Small intestine (tissue), 7 donors: ENCODE data around the gene GTF2E1. TPM values are rescaled to one million over a fixed set of nuclear protein-coding genes. Genes with fewer than 3 reads are reported as not detected.

Experiments
- DNase-seq, 2 donors: peaks; one replicate each; pipeline versions ENCODE4 v3.0.0 to v3.0.0-alpha.2; 2013
- FAIRE-seq: peaks from 2 replicates; lab custom pipeline; 2012; peaks lifted over from hg19 to GRCh38; lab: Jason Lieb, UNC
- H3K27ac ChIP-seq, 3 donors: one replicate each; pipeline ENCODE4 v1.5.1; 2013; ENCODE audit warnings: low read length in 2 of 3, mild to moderate bottlenecking in 2 of 3, control low read depth in 1 of 3, inconsistent platforms in 1 of 3, low read depth in 1 of 3, moderate library complexity in 1 of 3
- H3K27me3 ChIP-seq, 3 donors: one replicate each; pipeline ENCODE4 v1.6.1; 2013; ENCODE audit warnings: low read length in 3 of 3, inconsistent platforms in 1 of 3; ENCODE audit not compliant: control insufficient read depth in 3 of 3, insufficient read depth in 3 of 3
- H3K36me3 ChIP-seq, 3 donors: one replicate each; pipeline ENCODE4 v1.6.1; 2013; ENCODE audit warnings: low read length in 3 of 3, inconsistent platforms in 1 of 3, low read depth in 1 of 3, mild to moderate bottlenecking in 1 of 3, moderate library complexity in 1 of 3; ENCODE audit not compliant: control insufficient read depth in 3 of 3, insufficient read depth in 2 of 3
- H3K4me1 ChIP-seq, 3 donors: one replicate each; pipeline ENCODE4 v1.6.1; 2013; ENCODE audit warnings: low read length in 2 of 3, inconsistent platforms in 1 of 3, low read depth in 1 of 3, mild to moderate bottlenecking in 1 of 3, moderate library complexity in 1 of 3; ENCODE audit not compliant: control insufficient read depth in 3 of 3, insufficient read depth in 2 of 3
- H3K4me3 ChIP-seq, 3 donors: one replicate each; pipeline ENCODE4 v1.5.1; 2013; ENCODE audit warnings: low read length in 3 of 3, control low read depth in 1 of 3, inconsistent platforms in 1 of 3, low read depth in 1 of 3, mild to moderate bottlenecking in 1 of 3, moderate library complexity in 1 of 3
- H3K9me3 ChIP-seq, 2 donors: one replicate each; pipeline ENCODE4 v1.6.1; 2013; ENCODE audit warnings: low read depth in 1 of 2, low read length in 1 of 2; ENCODE audit not compliant: control insufficient read depth in 2 of 2, insufficient read depth in 1 of 2
- WGBS, 3 donors: extraction: QIAGEN DNeasy Blood & Tissue Kit; methylation state at CpG; one replicate each; pipeline ENCODE4 v1.1.7; 2013; 5-methylcytosine and 5-hydroxymethylcytosine counted together
- polyA plus RNA-seq, 4 donors: library from polyadenylated mRNA; stranded (reverse) in 3 of 4; unstranded in 1 of 4; fragments of 200-250 nt in 3 of 4; fragments of 120-200 nt in 1 of 4; gene quantifications; one replicate each; pipeline versions ENCODE4 v1.2.1 to v1.2.3, GENCODE V29; 2013
- donor health status: healthy with polysubstance abuse.
- donor health status: control.
- donor health status: control.
- donor health status: Bipolar disorder and iron deficiency.
- donor health status: healthy.

GTF2E1 gene
- polyA plus RNA-seq, 4 donors: 3.0 to 10.5 (median 5.3) TPM

DNA sequence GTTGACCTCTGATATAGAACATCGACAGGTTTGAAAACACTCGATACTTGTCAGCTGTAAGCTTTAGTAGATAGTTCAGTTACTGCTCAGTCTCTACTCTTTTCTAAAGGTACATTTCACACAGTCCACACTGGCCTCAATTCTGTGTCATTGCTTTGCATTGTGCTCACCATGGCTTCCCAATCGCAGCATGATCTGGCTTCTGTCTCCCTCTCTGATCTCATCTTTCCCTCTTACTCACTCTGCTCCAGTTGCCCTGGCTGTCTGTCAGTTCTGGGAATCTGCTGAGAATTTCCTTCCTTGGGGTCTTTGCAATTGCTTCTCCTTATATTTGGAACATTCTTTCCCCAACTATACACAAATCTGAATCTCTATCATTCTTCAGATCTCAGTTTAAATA is 80.6 kb downstream of the GTF2E1 start:
- no peak for DNase-seq
- Histone ChIP-seq H3K9me3 (no peaks in the 10 kb centered on the region), H3K27ac (no peak overlapping the region), H3K27me3 (no peaks in the 10 kb centered on the region), H3K4me1 (peaks cover 0 to 8% (median 3%) of the 10 kb centered on the region in 3 donors), H3K4me3 (no peak overlapping the region), H3K36me3 (no peaks in the 10 kb centered on the region)
- FAIRE-seq: no peak
- WGBS, 3 donors: 91 to 92% (median 92%) methylated on average over 3 of the region's 3 CpGs

DNA sequence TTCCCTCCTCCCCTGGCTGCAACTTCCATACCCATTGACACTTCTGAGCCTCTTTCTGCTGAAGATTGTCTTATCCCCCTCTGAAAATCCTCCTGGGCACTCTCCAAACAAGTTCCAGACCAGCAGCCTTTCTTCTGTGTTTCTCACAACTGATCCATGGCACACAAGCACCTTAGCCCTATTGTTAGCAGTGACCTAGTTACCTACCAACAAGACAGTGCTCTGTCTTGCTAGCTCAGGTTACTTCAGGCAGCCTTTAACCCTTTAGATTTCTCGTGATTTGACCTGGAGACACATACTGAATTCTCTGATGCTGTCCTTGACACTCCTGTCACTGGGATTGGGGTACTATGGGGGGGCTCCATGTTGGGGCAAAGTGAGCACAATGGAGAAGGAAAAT is 82.1 kb downstream of the GTF2E1 start:
- Histone ChIP-seq H3K27ac (no peak overlapping the region), H3K4me3 (no peak overlapping the region), H3K4me1 (peaks cover 0 to 13% (median 3%) of the 10 kb centered on the region in 3 donors), H3K27me3 (no peaks in the 10 kb centered on the region), H3K36me3 (no peaks in the 10 kb centered on the region), H3K9me3 (no peaks in the 10 kb centered on the region)
- DNase-seq: no peak
- FAIRE-seq: no peak
- 31 to 36% (median 35%) methylated on average over 1 of the region's 1 CpG for WGBS, 3 donors

DNA sequence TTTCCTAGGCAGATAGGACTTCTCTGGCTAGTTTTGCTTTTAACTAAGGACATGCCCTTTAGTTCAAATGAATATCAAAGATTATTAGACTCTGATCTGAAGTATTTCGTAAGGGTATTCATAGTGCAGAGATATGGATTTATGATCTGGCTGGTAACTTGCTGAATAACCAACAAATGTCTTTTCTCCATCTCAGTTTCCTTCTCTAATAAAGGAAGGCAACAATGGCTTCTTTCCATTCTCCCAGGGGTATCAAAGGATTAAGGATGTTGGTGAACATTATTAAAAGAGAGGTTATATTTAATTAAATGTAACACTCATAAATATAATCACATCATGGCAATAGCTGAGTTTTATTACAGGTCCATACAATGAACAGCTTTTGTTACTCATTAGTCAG is 86.3 kb downstream of the GTF2E1 start:
- peaks cover 0 to 8% (median 0%) of the 10 kb centered on the region in 3 donors for H3K4me1 ChIP-seq
- WGBS, 3 donors: 13 to 49% (median 35%) methylated on average over 1 of the region's 1 CpG
- no peak overlapping the region for H3K4me3 ChIP-seq
- no peak for FAIRE-seq
- no peaks in the 10 kb centered on the region for H3K36me3 ChIP-seq
- peak; percentile 61 to 80 for DNase-seq
- H3K27ac ChIP-seq: no peak overlapping the region
- H3K9me3 ChIP-seq: no peaks in the 10 kb centered on the region
- H3K27me3 ChIP-seq: no peaks in the 10 kb centered on the region

DNA sequence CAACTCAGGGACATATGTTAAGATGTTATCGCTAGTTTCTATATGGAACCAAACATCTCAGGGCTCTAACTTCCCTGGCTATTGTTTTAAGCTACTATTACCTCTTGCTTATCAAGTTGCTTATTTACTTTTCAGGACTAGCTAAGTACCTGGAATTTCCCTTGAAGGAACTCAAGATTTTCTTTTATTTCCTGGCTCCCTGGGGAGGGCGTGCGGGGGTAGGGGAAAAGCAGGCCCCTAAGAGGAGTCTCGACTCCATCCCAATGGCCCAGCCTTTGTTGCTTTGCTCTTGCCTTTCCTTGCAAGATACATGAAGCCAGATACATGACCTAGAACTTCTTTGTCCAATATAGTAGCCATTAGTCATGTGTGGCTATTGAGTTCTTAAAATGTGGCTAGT is 88.5 kb downstream of the GTF2E1 start:
- Histone ChIP-seq H3K27me3 (no peaks in the 10 kb centered on the region), H3K36me3 (no peaks in the 10 kb centered on the region), H3K9me3 (no peaks in the 10 kb centered on the region), H3K27ac (no peak overlapping the region), H3K4me3 (no peak overlapping the region), H3K4me1 (peaks cover 0 to 8% (median 0%) of the 10 kb centered on the region in 3 donors)
- WGBS, 3 donors: 90 to 94% (median 93%) methylated on average over 4 of the region's 4 CpGs
- DNase-seq (no peak), FAIRE-seq (no peak)

Other genes with a start within 250 kb of the GTF2E1 start
- gene NDUFB4, start 146.4 kb upstream of the GTF2E1 start, polyA plus RNA-seq: 100 to 1,000 TPM; 159 to 263 (median 251) TPM
- 10 to 100 TPM; 14.4 to 71.8 (median 43.7) TPM for gene HGD, start 60.5 kb upstream of the GTF2E1 start, polyA plus RNA-seq
- gene RABL3, start 228 bp upstream of the GTF2E1 start, polyA plus RNA-seq: 10 to 100 TPM in 2 of 4 donors, 1 to 10 TPM in 2; 7.6 to 20.8 (median 10.2) TPM
- under 1 TPM in 2 of 4 donors, not detected in 2; 0.18 to 0.74 TPM for gene STXBP5L, start 165.5 kb downstream of the GTF2E1 start, polyA plus RNA-seq